Endothelial cell of umbilical vein (primary cell): ENCODE measurements around the gene ZNF354C. TPM values are rescaled to one million over a fixed set of nuclear protein-coding genes. Genes with fewer than 3 reads are reported as not detected.

Experiments used
- BruUV-seq: library from RNA; stranded (reverse); fragments of 400-500 nt; replicated peaks from 2 replicates; lab custom pipeline; 2021; lab: Mats Ljungman, UMichigan
- CTCF ChIA-PET: fragments of 300-600, 350-600 bp; sonication (Branson Sonifier 250); formaldehyde crosslinking; loops from one replicate; lab custom pipeline; 2021; ENCODE audit warnings: antibody characterized with exemption, inconsistent platforms; lab: Charles Lee
- POLR2A ChIA-PET: fragments of 300-600, 350-600 bp; sonication (Branson Sonifier 250); formaldehyde crosslinking; loops from one replicate; lab custom pipeline; 2021; ENCODE audit warnings: antibody characterized with exemption, inconsistent platforms; lab: Charles Lee
- DNase-seq: peaks from one replicate; pipeline ENCODE4 v3.0.0-alpha.2; 2011; ENCODE audit warnings: low read depth, low spot score
- FAIRE-seq: peaks from 2 replicates; lab custom pipeline; 2011; peaks lifted over from hg19 to GRCh38; lab: Jason Lieb, UNC
- H2AFZ ChIP-seq: 2 replicates; pipeline ENCODE4 v1.6.0; 2012; ENCODE audit warnings: low read depth, low read length, control low read depth, inconsistent platforms
- H3K27ac ChIP-seq: 2 replicates; pipeline ENCODE4 v1.5.1; 2011; ENCODE audit warnings: low read depth, mild to moderate bottlenecking, control low read depth, low read length, moderate library complexity; ENCODE audit not compliant: insufficient read depth
- H3K27me3 ChIP-seq, 2 experiments: 2 replicates each; pipeline versions ENCODE4 v1.6.0 to v1.6.1; 2011; ENCODE audit warnings: low read length in 2 of 2, mixed read lengths in 1 of 2; ENCODE audit not compliant: control insufficient read depth in 2 of 2, insufficient read depth in 2 of 2
- H3K36me3 ChIP-seq, 2 experiments: 2 replicates in 1 of 2; 3 replicates in 1 of 2; pipeline ENCODE4 v1.5.1; 2011; ENCODE audit warnings: low read length in 2 of 2, mild to moderate bottlenecking in 1 of 2, moderate library complexity in 1 of 2; ENCODE audit not compliant: control insufficient read depth in 2 of 2, insufficient read depth in 2 of 2; ENCODE audit errors: extremely low read depth in 1 of 2
- H3K4me1 ChIP-seq: 3 replicates; pipeline ENCODE4 v1.5.1; 2011; ENCODE audit warnings: mild to moderate bottlenecking, low read length; ENCODE audit not compliant: control insufficient read depth, insufficient read depth; ENCODE audit errors: extremely low read depth
- H3K4me2 ChIP-seq: 2 replicates; pipeline ENCODE4 v1.6.1; 2011; ENCODE audit warnings: low read length, control low read depth, mixed read lengths; ENCODE audit not compliant: insufficient read depth
- H3K4me3 ChIP-seq, 3 experiments: fragments of 200-600 bp in 1 of 3; sonication (generic), shearing (Covaris generic) in 1 of 3; replicated peaks in 1 of 3; 2 replicates each; pipeline ENCODE4 v1.5.1; 2011 to 2016; ENCODE audit warnings: control low read depth in 3 of 3, low read length in 3 of 3, mild to moderate bottlenecking in 2 of 3, inconsistent platforms in 1 of 3, low read depth in 1 of 3, moderate library complexity in 1 of 3; ENCODE audit not compliant: insufficient read depth in 1 of 3
- H3K79me2 ChIP-seq: 2 replicates; pipeline ENCODE4 v1.6.0; 2012; ENCODE audit warnings: low read length, inconsistent platforms; ENCODE audit not compliant: control insufficient read depth, insufficient read depth
- H3K9ac ChIP-seq: replicated peaks from 2 replicates; pipeline ENCODE3; 2011; ENCODE audit warnings: low read length, control low read depth; ENCODE audit not compliant: insufficient read depth; ENCODE audit errors: extremely low read depth
- H3K9me1 ChIP-seq: replicated peaks from 3 replicates; pipeline ENCODE4 v1.6.0; 2011; ENCODE audit warnings: mild to moderate bottlenecking, low read length; ENCODE audit not compliant: control insufficient read depth, insufficient read depth; ENCODE audit errors: extremely low read depth
- H3K9me3 ChIP-seq: replicated peaks from 2 replicates; pipeline ENCODE4 v1.5.1; 2012; ENCODE audit warnings: low read length, inconsistent platforms; ENCODE audit not compliant: control insufficient read depth, insufficient read depth
- H4K20me1 ChIP-seq: replicated peaks from 2 replicates; pipeline ENCODE3; 2011; ENCODE audit warnings: mild to moderate bottlenecking, low read length; ENCODE audit not compliant: control insufficient read depth, insufficient read depth; ENCODE audit errors: extremely low read depth
- EZH2 ChIP-seq: IDR thresholded peaks from 2 replicates; pipeline ENCODE4 v1.6.1; 2012; ENCODE audit warnings: borderline replicate concordance, low read depth, mild to moderate bottlenecking, moderate library complexity, low read length, inconsistent platforms; ENCODE audit not compliant: severe bottlenecking
- FOS ChIP-seq: IDR thresholded peaks from 2 replicates; pipeline ENCODE4 v1.6.1; 2011; ENCODE audit warnings: mild to moderate bottlenecking, low read length, moderate library complexity, borderline replicate concordance; ENCODE audit not compliant: insufficient read depth
- GATA2 ChIP-seq: IDR thresholded peaks from 2 replicates; pipeline ENCODE4 v1.7.0; 2011; ENCODE audit warnings: low read depth, mild to moderate bottlenecking, moderate library complexity, mixed read lengths, low read length; ENCODE audit not compliant: insufficient read length, insufficient read depth
- JUN ChIP-seq: IDR thresholded peaks from 2 replicates; pipeline ENCODE4 v1.6.1; 2011; ENCODE audit warnings: borderline replicate concordance, low read depth; ENCODE audit not compliant: insufficient read length, insufficient read depth
- MYC ChIP-seq: IDR thresholded peaks from one replicate; pipeline ENCODE4 v1.6.1; 2011; ENCODE audit warnings: mild to moderate bottlenecking, low read depth, low read length
- POLR2A ChIP-seq: IDR thresholded peaks from 2 replicates; pipeline ENCODE4 v1.6.1; 2012; ENCODE audit warnings: low read depth, mild to moderate bottlenecking, control low read depth, low read length
- POLR2AphosphoS5 ChIP-seq: IDR thresholded peaks from 2 replicates; pipeline ENCODE4 v1.6.1; 2012; ENCODE audit warnings: low read depth, mild to moderate bottlenecking, control low read depth, low read length, moderate library complexity; ENCODE audit not compliant: insufficient read depth
- dilution Hi-C: fragments of 300-500 bp; cut with MboI; formaldehyde crosslinking; loops from one replicate; pipeline ENCODE4 v1.15.0; 2019; ENCODE audit warnings: low sequenced_read_pairs; ENCODE audit not compliant: extremely low pct_ligation_motif_present
- intact Hi-C: fragments of 100-400 bp; cut with micrococcal nuclease; formaldehyde crosslinking; loops from one replicate; pipeline ENCODE4 v1.10.0; 2022
- polyA plus RNA-seq, 4 experiments: library from polyadenylated mRNA; depleted of rRNA in 3 of 4; stranded (reverse) in 3 of 4; unstranded in 1 of 4; fragments of >200 nt; gene quantifications; 2 replicates each; pipeline versions ENCODE4 v1.2.1 to v1.2.3, GENCODE V29; 2011 to 2012; ENCODE audit warnings: missing spikeins in 1 of 4
- total RNA-seq: library from RNA; stranded (reverse); gene quantifications from 2 replicates; pipeline ENCODE4 v1.2.3, GENCODE V29; 2021
- TF ChIP-seq, protein P1 (sequence below): IDR thresholded peaks from 2 replicates; pipeline ENCODE4 v1.6.1; 2011; ENCODE audit not compliant: insufficient read depth, insufficient read length
- TF ChIP-seq, protein P2 (sequence below), 2 donors: IDR thresholded peaks; 1 replicate in 1 of 2; 2 replicates in 1 of 2; pipeline ENCODE4 v1.5.1; 2011; ENCODE audit warnings: low read length in 2 of 2, mild to moderate bottlenecking in 2 of 2, moderate library complexity in 2 of 2, control low read depth in 1 of 2, inconsistent platforms in 1 of 2, low read depth in 1 of 2; ENCODE audit not compliant: insufficient read depth in 1 of 2; ENCODE audit errors: extremely low read depth in 1 of 2

The ZNF354C gene
- total and polyA plus RNA-seq, 2 donors (not counting 3 experiments of a cell fraction or from before 2014, with no cell fraction given) = 1.5 to 4.7 TPM

DNA sequence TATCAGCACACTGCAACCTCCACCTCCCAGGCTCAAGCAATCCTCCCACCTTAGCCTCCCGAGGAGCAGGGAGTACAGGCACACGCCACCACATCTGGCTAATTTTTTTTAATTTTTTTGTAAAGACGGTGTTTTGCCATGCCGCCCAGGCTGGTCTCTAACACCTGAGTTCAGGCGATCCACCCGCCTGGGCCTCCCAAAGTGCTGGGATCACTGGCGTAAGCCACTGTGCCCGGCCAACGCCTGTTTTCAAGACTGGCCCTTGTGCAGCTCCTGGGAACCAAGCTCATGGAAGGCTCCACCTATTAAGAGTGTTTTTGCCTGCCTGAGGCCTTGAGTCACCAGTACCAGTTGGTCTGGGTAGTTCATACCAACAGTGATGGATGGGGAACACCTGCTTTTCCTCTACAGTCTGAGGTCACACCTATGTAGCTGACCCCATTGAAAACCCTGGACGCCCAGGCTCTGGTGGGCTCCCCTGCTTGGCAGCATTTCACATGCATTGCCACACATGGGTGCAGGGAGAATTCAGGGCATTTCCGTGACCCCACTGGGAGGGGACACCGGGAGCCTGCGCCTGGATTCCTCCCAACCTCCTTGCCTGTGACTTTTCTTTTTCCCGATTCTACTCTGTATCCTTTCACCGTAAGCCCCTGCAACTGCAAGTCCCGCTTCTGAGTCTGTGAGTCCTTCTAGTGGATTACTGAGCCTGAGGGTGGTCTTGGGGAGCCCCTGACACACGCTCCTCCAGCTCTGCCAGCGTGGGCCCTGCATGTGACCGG lies 63.5 kb downstream of the ZNF354C start:
- POLR2A ChIA-PET = no interaction called here
- no TSS peak for BruUV-seq

More for the DNA sequence above, 63.5 kb downstream of the ZNF354C start:
- CTCF ChIA-PET = no interaction called here
- FAIRE-seq (no peak), DNase-seq (no peak)
- Histone ChIP-seq H3K4me1 (no peaks in the 10 kb centered on the region), H3K9me3 (peaks cover under 1% of the 10 kb centered on the region), H2AFZ (no peak overlapping the region), H3K9me1 (no peaks in the 10 kb centered on the region), H3K4me3 (no peak overlapping the region), H3K27me3 (no peaks in the 10 kb centered on the region), H3K79me2 (no peaks in the 10 kb centered on the region), H3K4me2 (no peak overlapping the region), H3K9ac (no peak overlapping the region), H3K27ac (no peak overlapping the region), H4K20me1 (no peaks in the 10 kb centered on the region), H3K36me3 (no peaks in the 10 kb centered on the region)
- dilution Hi-C loops (no loop called here), intact Hi-C loops (no loop called here)
- TF ChIP-seq POLR2AphosphoS5 (no peak), MYC (no peak), EZH2 (no peak), POLR2A (no peak), GATA2 (no peak), JUN (no peak), FOS (no peak)
- TF ChIP-seq, protein P1, sequence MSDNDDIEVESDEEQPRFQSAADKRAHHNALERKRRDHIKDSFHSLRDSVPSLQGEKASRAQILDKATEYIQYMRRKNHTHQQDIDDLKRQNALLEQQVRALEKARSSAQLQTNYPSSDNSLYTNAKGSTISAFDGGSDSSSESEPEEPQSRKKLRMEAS = no peak
- TF ChIP-seq, protein P2, sequence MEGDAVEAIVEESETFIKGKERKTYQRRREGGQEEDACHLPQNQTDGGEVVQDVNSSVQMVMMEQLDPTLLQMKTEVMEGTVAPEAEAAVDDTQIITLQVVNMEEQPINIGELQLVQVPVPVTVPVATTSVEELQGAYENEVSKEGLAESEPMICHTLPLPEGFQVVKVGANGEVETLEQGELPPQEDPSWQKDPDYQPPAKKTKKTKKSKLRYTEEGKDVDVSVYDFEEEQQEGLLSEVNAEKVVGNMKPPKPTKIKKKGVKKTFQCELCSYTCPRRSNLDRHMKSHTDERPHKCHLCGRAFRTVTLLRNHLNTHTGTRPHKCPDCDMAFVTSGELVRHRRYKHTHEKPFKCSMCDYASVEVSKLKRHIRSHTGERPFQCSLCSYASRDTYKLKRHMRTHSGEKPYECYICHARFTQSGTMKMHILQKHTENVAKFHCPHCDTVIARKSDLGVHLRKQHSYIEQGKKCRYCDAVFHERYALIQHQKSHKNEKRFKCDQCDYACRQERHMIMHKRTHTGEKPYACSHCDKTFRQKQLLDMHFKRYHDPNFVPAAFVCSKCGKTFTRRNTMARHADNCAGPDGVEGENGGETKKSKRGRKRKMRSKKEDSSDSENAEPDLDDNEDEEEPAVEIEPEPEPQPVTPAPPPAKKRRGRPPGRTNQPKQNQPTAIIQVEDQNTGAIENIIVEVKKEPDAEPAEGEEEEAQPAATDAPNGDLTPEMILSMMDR (IDR thresholded peaks at IDR 0.05; ENCODE audit: extremely low read depth in 1 of 2, insufficient read depth in 1 of 2, low read depth in 1 of 2, low read length in 2 of 2) = no peak
